ENCODE data around the gene FLNB.

The FLNB gene

DNA sequence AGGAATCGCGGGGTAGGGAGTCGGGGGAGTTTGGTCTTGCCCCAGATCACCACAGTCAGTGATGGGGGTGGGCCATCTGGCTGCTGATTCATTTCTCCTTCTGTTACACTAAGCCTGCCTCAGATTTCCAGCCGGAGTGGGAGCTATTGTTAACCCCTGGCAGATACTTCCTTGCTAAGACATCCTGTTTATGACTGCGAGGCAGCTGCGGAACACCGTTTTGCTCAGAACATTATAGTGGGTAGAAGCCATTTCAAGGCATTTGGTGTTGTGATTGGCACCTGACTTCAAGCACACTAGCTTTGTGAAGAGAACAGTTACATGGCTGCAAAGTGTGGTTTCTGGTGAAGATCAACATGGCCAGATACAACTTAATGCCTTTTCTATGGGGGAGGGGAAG lies 73.8 kb downstream of the FLNB start:
- DNase-seq, result no peak

DNA sequence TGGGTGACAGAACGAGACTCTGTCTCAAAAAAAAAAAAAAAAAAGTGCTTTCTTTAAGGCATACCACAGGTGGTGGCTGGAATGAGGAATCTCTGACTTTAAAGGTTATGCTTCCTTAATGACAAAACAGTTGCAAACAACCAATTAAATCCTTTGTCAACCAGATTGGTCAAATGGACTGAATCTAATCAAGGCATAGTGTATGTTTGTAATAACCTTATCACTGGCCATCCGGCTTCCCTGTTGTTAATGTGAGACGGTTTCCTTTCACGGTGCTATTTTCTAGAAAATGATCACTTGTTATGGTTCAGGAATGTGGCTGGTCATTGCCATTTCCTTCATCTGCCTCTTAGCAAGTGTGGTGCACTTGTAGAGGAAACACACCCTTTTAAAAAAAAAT lies 75.9 kb downstream of the FLNB start:
- DNase-seq, result no peak

DNA sequence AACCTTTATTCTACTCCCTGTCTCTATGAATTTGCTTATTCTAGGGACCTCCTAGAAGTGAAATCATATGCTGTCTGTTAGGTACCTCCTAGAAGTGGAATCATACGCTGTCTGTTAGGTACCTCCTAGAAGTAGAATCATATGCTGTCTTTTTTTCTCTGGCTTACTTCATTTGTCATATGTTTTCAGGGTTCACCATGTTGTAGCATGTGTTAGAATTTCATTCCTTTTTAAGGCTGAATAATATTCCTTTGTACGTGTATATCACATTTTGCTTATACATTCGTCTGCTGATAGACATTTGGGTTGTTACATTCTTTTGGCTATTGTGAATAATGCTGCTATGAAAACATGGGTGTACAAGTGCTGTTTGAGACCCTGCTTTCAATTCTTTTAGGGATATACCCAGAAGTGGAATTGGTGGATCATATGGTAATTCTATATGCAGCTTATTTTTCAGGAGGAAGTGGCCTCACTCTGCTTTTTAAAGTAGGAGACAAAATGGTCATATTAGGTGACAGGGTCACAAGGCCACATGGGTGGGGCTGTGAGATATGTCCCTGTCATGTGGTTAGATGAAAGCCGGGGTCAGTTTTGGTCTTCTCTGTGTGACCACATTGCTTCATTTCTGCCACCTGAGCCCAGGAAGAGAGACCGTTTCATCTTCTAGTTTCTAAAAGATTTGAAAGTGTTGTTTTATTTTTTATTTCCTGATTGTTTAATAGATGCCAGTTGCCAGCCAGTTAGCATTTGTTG lies 76.7 kb downstream of the FLNB start:
- DNase-seq, result no peak

DNA sequence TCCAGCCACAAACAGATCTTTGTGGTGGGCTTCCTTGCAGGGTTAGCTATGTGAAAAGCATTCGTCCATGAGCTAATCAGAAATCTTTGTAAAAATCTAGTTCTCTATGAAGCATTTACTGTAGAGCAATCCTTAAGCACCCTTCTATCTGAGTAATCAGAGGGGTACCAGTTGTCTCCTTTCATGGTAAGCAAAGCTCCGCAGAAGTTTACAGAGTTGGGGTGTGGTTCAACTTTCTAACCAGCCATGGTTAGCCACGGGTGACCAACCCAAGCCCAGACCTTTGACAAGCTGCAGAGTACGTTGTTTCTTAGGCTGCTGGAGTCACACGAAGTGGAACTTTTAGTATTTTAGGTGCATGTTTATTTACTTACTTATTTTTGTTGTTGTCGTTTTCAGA lies 77.4 kb downstream of the FLNB start:
- no peak for DNase-seq

GRCh38 chr3:58088501-58088900 lies 80.3 kb downstream of the FLNB start:
- DNase-seq, result no peak

DNA sequence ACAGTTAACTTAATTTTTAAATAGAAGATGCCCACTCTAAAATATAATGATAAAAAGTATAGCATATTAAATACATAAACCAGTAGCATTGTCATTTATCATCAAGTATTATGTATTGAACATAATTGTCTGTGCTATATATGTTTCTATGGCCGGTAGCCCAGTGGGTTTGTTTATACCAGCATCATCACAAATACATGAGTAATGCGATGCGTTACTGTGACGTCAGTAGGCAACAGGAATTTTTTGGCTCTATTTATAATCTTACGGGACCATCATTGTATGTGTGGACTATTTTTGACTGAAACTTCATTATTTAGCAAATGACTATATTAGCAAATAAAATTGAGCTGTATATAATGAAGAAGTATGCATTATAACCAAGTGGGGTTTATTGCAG lies 82.1 kb downstream of the FLNB start:
- no peak for DNase-seq

DNA sequence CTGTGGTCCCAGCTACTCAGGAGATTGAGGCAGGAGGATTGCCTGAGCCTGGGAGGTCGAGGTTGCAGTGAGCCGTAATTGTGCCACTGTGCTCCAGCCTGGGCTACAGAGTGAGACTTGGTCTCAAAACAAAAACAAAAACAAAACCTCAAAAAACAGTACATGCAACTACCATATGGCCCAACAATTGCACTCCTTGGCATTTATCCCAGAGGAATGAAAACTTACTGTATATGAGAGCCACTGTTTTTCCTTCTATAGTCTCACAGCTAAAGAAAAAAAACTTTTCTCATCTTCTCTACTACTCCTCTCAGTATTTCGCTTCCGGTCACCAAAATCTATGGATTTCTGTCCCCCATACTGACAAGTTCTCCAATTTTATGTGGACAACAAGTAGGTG lies 84.3 kb downstream of the FLNB start:
- DNase-seq, result no peak

GRCh38 chr3:58093574-58094195 lies 85.5 kb downstream of the FLNB start:
- no peak for DNase-seq

- DNase-seq, result no peak
These were observed 86.4 kb downstream of the FLNB start for GRCh38 chr3:58094657-58095056.

DNA sequence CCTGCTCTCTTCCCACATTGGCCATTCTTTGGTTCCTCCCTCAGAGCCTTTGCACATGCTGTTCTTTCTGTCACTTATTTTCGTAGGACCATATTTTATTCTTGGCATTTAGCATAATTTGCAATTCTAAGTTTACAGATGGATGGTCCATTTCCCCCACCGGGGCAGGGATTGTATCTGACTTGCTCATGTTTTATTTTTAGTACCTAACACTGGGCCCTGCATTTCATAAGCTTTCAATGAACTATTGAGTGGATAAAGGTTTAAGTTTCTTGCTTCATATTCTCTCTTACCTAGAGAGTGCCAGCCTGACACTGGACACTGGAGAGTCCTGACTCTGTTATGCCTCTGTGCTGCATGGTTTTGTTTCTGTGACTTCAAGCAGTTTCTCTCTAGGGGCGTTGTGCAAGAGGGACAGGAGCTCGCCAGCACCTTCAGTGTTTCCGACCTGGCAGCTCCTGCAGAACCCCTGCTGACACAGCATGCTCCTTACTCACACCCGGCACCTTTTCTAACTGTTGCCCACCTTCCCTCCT lies 87.4 kb downstream of the FLNB start:
- DNase-seq, result no peak

DNA sequence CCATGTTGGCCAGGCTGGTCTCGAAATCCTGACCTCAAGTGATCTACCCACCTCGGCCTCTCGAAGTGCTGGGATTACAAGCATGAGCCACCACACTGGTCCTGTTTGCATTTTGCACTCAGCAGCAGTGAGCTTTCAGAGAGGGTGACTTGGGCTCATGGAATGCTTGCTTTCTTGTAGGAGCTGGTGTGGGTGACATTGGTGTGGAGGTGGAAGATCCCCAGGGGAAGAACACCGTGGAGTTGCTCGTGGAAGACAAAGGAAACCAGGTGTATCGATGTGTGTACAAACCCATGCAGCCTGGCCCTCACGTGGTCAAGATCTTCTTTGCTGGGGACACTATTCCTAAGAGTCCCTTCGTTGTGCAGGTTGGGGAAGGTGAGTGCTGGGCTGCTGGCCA lies 90.3 kb downstream of the FLNB start:
- no peak for DNase-seq

- DNase-seq, result no peak
These were observed 91.6 kb downstream of the FLNB start for GRCh38 chr3:58099865-58100264.

DNA sequence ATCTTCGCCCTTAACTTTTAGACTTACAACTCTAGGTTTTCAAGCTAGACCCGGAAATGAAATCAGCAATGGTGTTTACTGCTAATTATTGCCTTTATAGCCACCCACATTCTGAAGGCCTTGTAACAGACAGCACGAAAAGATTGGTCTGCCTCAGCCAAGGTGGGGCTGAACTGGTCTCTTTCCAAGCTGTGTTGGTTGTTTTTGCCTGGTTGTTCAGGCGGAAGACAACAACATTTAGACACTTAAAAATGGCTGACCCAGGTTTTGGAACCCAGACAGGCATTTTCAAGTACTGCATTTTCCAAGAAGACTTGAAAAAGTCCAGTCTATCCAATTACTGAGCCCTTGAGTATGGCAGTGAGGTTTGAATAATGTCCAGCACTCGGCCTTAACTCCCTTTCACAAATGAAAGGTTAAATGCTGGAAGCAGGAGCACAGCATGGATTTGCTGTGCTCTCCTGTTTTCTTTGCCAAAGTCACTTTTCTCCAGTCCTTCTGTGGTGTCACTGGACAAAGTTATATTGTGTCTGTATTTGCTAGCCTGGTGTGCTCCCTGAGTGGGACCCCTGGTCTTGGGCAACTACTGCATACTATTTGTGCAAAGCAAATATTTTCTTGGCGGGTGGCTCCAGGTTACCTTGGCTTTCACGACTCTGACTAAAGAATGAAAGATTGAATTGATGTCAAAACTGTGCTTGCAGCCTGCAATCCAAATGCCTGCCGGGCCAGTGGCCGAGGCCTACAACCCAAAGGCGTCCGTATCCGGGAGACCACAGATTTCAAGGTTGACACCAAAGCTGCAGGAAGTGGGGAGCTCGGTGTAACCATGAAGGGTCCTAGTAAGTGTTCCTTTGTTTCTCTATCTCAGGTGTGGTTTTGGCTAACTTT lies 93.5 kb downstream of the FLNB start:
- no peak for DNase-seq

DNA sequence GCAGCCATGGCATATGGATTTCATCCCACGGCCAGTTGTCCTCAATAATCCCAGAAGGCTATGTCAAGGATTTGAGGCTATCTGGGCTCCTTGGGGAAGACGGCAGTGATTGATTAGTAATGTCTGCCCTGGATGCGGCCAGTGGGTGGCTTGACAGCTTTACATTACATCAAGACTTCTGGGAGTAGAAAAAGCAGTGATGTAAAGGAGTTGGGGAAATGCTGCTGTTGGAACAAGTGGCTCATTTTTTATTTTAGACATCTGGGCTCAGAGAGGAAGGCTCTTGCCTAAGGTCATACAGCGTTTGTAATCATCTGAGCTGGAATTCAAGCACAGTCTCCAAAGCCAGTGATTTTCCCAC lies 94.1 kb downstream of the FLNB start:
- DNase-seq, result no peak

DNA sequence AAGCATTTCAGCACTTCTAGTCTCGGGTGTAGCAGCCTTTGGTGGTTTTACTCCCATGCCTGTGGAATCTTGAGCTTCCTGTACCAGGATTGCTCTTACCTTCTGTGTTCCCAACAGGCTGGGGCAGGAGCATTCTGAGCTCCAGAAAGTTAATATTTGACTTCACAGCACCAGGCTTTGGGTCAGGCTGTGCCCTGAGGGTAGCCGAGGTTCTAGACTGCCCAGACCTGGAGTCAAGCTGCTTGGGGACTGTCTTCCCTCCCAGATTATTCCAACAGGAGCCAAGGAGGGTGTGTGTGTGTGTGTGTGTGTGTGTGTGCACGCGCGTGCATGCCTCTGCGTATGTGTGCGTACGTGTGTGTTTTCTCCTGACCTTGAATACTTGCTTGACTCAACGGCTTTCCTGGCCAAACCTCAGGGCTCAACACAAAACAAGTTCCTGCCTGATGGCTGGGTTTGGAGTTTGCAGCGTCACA lies 94.8 kb downstream of the FLNB start:
- no peak for DNase-seq

GRCh38 chr3:58104151-58104550 lies 95.9 kb downstream of the FLNB start:
- no peak for DNase-seq

DNA sequence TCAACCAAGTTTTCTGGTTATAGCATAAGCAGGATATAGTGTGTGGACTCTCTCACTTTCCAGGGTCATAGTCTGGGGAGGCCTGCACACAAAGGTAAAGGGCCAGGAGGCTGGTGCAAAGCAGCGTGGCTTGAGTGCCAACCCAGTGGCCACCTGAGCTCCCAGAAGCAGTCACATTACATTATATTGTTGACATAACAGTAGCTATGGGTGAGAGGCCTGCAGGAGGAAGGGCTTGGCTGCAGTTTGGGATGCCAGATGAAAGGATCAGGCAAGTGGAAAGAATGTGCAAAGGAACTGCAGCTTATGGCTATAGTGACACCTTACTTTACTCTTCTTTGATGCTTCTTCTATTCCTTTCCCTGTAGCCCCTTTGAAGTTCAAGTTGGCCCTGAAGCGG lies 96.5 kb downstream of the FLNB start:
- DNase-seq, result no peak

DNA sequence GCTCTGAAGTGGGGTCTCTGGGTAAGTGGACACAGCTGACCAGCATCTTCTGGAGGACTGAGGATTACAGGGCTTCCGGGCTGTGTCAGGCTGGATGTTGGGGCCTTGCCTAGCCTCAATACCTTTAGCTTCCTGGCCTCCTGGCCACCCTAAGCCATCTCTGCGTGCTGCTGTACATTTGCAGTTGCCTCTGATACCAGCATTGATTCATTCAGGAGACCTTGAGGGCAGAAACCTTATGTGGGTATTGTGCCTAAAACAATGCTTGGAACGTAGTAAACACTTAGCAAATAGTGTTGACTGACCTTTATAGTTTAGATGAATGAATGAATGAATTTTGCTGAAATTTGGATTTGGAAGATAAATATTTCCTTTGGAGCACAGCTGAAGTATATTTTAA lies 97.0 kb downstream of the FLNB start:
- no peak for DNase-seq

GRCh38 chr3:58106061-58106460 lies 97.8 kb downstream of the FLNB start:
- DNase-seq, result no peak

DNA sequence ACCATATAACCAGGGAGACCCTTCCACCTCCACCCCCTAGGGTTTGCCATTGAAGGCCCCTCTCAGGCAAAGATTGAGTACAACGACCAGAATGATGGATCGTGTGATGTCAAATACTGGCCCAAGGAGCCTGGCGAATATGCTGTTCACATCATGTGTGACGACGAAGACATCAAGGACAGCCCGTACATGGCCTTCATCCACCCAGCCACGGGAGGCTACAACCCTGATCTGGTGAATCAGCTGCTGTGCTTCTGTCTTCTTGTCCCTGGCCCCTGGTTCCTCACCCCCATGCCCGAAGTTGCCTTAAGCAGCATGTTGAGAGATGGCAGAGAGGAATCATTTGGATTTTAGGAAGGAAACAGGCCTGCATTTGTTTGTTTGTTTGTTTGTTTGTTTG lies 98.4 kb downstream of the FLNB start:
- no peak for DNase-seq

GRCh38 chr3:58107597-58107996 lies 99.4 kb downstream of the FLNB start:
- DNase-seq, result no peak

DNA sequence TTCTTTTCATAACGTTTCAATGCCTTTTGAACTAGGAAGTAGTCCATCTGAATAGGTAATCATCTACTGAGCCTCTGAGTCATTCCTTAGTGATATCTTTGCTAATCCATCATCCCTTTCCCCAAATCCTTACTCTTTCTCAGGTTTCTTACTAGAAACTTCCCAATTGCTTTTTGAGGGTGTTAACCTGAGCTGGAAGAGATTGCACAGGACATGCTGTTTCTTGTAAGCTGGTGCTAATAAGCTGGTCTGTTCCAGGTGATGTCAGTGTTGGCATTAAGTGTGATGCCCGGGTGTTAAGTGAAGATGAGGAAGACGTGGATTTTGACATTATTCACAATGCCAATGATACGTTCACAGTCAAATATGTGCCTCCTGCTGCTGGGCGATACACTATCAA lies 101.5 kb downstream of the FLNB start:
- no peak for DNase-seq

DNA sequence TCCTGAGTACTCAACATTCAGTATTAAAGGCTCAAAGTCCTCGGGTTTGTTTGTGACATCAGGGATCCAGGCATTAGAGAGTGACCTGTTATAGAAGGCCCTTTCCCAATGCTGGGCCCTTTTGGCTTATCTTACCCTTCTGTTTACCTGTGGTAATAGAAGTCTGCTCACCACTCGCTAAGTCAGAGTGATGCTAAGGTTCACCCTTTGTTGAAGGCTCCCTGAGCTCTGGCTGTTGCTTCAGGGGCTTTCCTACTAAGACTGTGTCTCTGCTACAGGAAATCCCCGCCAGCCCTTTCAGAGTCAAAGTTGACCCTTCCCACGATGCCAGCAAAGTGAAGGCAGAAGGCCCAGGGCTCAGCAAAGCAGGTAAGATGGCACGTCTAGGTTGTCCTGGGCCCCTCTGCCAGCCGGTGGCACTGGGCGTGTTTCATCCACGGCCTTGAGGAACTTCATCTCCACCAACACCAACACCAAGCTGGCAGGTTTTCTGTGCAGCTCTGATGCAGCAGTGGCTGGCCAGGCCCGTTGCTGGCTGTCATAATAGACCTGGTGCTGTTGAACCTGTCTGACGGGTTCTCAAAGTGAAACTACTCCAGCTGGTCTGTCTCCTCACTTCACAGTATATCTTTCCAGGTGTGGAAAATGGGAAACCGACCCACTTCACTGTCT lies 103.4 kb downstream of the FLNB start:
- no peak for DNase-seq

Data from retina (tissue), 1 donor.